IMR-90 (cell line): ENCODE measurements around the gene GPR173. TPM values are rescaled to one million over a fixed set of nuclear protein-coding genes. Genes with fewer than 3 reads are reported as not detected.

Source experiments
- ATAC-seq: fragments of 200-7000 bp; cut with Tn5 transposase; 2 replicates; pipeline ENCODE4 v1.9.1; 2020; ENCODE audit warnings: low read depth, mild to moderate bottlenecking, moderate library complexity
- BruUV-seq: library from RNA; stranded (reverse); fragments of 400-500 nt; replicated peaks from 2 replicates; lab custom pipeline; 2021; lab: Mats Ljungman, UMichigan
- CTCF ChIA-PET: fragments of 300-600 bp; formaldehyde crosslinking; extraction: SDS; loops from one replicate; lab custom pipeline; 2021; ENCODE audit warnings: antibody characterized with exemption; lab: Yijun Ruan, JAX
- POLR2A ChIA-PET: fragments of 300-600 bp; sonication (Branson Sonifier 250); formaldehyde crosslinking; loops from one replicate; lab custom pipeline; 2022; ENCODE audit warnings: antibody characterized with exemption; ENCODE audit not compliant: unreplicated experiment; lab: Charles Lee
- DNase-seq: peaks from one replicate; pipeline ENCODE4 v3.0.0; 2013
- H2AFZ ChIP-seq: replicated peaks from 2 replicates; pipeline ENCODE3; 2013; ENCODE audit warnings: low read length, mild to moderate bottlenecking; ENCODE audit not compliant: poor library complexity
- H2AK5ac ChIP-seq: 2 replicates; pipeline ENCODE4 v1.6.1; 2013; ENCODE audit warnings: low read depth, low read length, inconsistent platforms
- H2AK9ac ChIP-seq: replicated peaks from 2 replicates; pipeline ENCODE3; 2013; ENCODE audit warnings: mild to moderate bottlenecking, low read depth, low read length, moderate library complexity; ENCODE audit not compliant: poor library complexity
- H2BK120ac ChIP-seq: 2 replicates; pipeline ENCODE4 v1.6.1; 2013; ENCODE audit warnings: low read depth, low read length, inconsistent platforms
- H2BK15ac ChIP-seq: 3 replicates; pipeline ENCODE4 v1.6.1; 2013; ENCODE audit warnings: low read depth, low read length, inconsistent platforms
- H2BK20ac ChIP-seq: 2 replicates; pipeline ENCODE4 v1.6.1; 2013; ENCODE audit warnings: low read depth, mild to moderate bottlenecking, inconsistent platforms, low read length, moderate library complexity
- H2BK5ac ChIP-seq: 2 replicates; pipeline ENCODE4 v1.6.1; 2013; ENCODE audit warnings: mild to moderate bottlenecking, low read depth, low read length, inconsistent platforms; ENCODE audit not compliant: poor library complexity, severe bottlenecking
- H3K14ac ChIP-seq: replicated peaks from 2 replicates; pipeline ENCODE4 v1.6.1; 2013; ENCODE audit warnings: low read depth, low read length, inconsistent platforms
- H3K18ac ChIP-seq: 2 replicates; pipeline ENCODE4 v1.6.1; 2013; ENCODE audit warnings: low read depth, low read length, control low read depth
- H3K23ac ChIP-seq: 2 replicates; pipeline ENCODE4 v1.6.1; 2013; ENCODE audit warnings: low read depth, low read length, inconsistent platforms
- H3K27ac ChIP-seq: 2 replicates; pipeline ENCODE4 v1.5.1; 2013; ENCODE audit warnings: mild to moderate bottlenecking, control low read depth, low read length; ENCODE audit not compliant: insufficient read depth
- H3K27me3 ChIP-seq: 2 replicates; pipeline ENCODE4 v1.6.1; 2013; ENCODE audit warnings: low read length; ENCODE audit not compliant: control insufficient read depth, insufficient read depth
- H3K36me3 ChIP-seq: 2 replicates; pipeline ENCODE4 v1.6.1; 2013; ENCODE audit warnings: low read length, mixed read lengths; ENCODE audit not compliant: control insufficient read depth, insufficient read depth
- H3K4ac ChIP-seq: 2 replicates; pipeline ENCODE4 v1.6.1; 2013; ENCODE audit warnings: low read depth, low read length, inconsistent platforms
- H3K4me1 ChIP-seq: 2 replicates; pipeline ENCODE4 v1.6.1; 2013; ENCODE audit warnings: low read length, mixed read lengths; ENCODE audit not compliant: control insufficient read depth, insufficient read depth
- H3K4me2 ChIP-seq: 2 replicates; pipeline ENCODE4 v1.6.1; 2013; ENCODE audit warnings: low read depth, mild to moderate bottlenecking, control low read depth, low read length, moderate library complexity
- H3K4me3 ChIP-seq: 2 replicates; pipeline ENCODE4 v1.5.1; 2013; ENCODE audit warnings: low read depth, mild to moderate bottlenecking, control low read depth, low read length, moderate library complexity; ENCODE audit not compliant: insufficient read depth
- H3K56ac ChIP-seq: 2 replicates; pipeline ENCODE4 v1.6.1; 2013; ENCODE audit warnings: low read length, inconsistent platforms; ENCODE audit not compliant: insufficient read depth; ENCODE audit errors: extremely low read depth
- H3K79me1 ChIP-seq, 2 experiments: 2 replicates each; pipeline ENCODE4 v1.6.1; 2013; ENCODE audit warnings: low read length in 2 of 2, inconsistent platforms in 1 of 2, low read depth in 1 of 2
- H3K9ac ChIP-seq: 2 replicates; pipeline ENCODE4 v1.6.1; 2013; ENCODE audit warnings: low read depth, low read length, control low read depth
- H3K9me1 ChIP-seq: 2 replicates; pipeline ENCODE4 v1.6.1; 2013; ENCODE audit warnings: low read length, inconsistent platforms; ENCODE audit not compliant: insufficient read depth
- H3K9me3 ChIP-seq: 2 replicates; pipeline ENCODE4 v1.6.1; 2013; ENCODE audit warnings: low read length; ENCODE audit not compliant: control insufficient read depth, insufficient read depth
- H4K20me1 ChIP-seq: 2 replicates; pipeline ENCODE4 v1.6.1; 2013; ENCODE audit warnings: low read length, inconsistent platforms; ENCODE audit not compliant: insufficient read depth
- H4K5ac ChIP-seq: 2 replicates; pipeline ENCODE4 v1.6.1; 2013; ENCODE audit warnings: mild to moderate bottlenecking, low read depth, low read length, control low read depth
- H4K8ac ChIP-seq, 2 experiments: 2 replicates each; pipeline ENCODE4 v1.6.1; 2013; ENCODE audit warnings: low read depth in 2 of 2, low read length in 2 of 2, control low read depth in 1 of 2, inconsistent platforms in 1 of 2
- H4K91ac ChIP-seq: 2 replicates; pipeline ENCODE4 v1.6.1; 2013; ENCODE audit warnings: low read depth, low read length, inconsistent platforms; ENCODE audit not compliant: insufficient read depth
- BHLHE40 ChIP-seq: fragments of 150-350 bp; IDR thresholded peaks from 2 replicates; pipeline ENCODE4 v1.6.1; 2016; ENCODE audit warnings: mild to moderate bottlenecking, low read depth, low read length
- CEBPB ChIP-seq: IDR thresholded peaks from 2 replicates; pipeline ENCODE4 v1.6.1; 2012; ENCODE audit warnings: low read depth, low read length, improper control_type of control experiment
- MAZ ChIP-seq: IDR thresholded peaks from 2 replicates; pipeline ENCODE4 v1.6.1; 2012; ENCODE audit warnings: low read depth, mild to moderate bottlenecking, low read length, improper control_type of control experiment, moderate library complexity, borderline replicate concordance
- NFE2L2 ChIP-seq: fragments of 150-350 bp; IDR thresholded peaks from 2 replicates; pipeline ENCODE4 v1.6.1; 2016; ENCODE audit warnings: low read depth, mild to moderate bottlenecking, low read length
- POLR2A ChIP-seq: IDR thresholded peaks from 2 replicates; pipeline ENCODE4 v1.6.1; 2012; ENCODE audit warnings: mild to moderate bottlenecking, low read depth, low read length
- RCOR1 ChIP-seq: IDR thresholded peaks from 2 replicates; pipeline ENCODE4 v1.6.1; 2012; ENCODE audit warnings: mild to moderate bottlenecking, low read length, improper control_type of control experiment; ENCODE audit not compliant: insufficient replicate concordance
- RFX5 ChIP-seq: IDR thresholded peaks from 2 replicates; pipeline ENCODE4 v1.8.0; 2012; ENCODE audit warnings: low read depth, mild to moderate bottlenecking, low read length, moderate library complexity
- WGBS, 2 experiments: methylation state at CpG; one replicate each; pipeline versions ENCODE4 v1.1.5 to v1.1.7; 2013; ENCODE audit warnings: missing lambda C conversion rate in 2 of 2; ENCODE audit not compliant: insufficient read length in 1 of 2; ENCODE audit errors: extremely low coverage in 2 of 2; 5-methylcytosine and 5-hydroxymethylcytosine counted together
- dilution Hi-C: fragments of 300-500 bp; cut with HindIII; formaldehyde crosslinking; loops from one replicate; pipeline ENCODE4 v1.14.3; 2018; ENCODE audit warnings: low sequenced_read_pairs; ENCODE audit not compliant: unreplicated experiment
- in situ Hi-C: fragments of 300-500 bp; cut with MboI; formaldehyde crosslinking; loops from 3 replicates; pipeline ENCODE4 v1.14.3; 2019; ENCODE audit warnings: low sequenced_read_pairs, inconsistent platforms, mixed read lengths
- intact Hi-C: fragments of 100-400 bp; cut with micrococcal nuclease; formaldehyde crosslinking; loops from 2 replicates; pipeline ENCODE4 v1.10.0; 2022
- polyA plus RNA-seq, 3 experiments: library from polyadenylated mRNA; depleted of rRNA; stranded (reverse); fragments of >200 nt; gene quantifications; 2 replicates each; pipeline ENCODE4 v1.2.3, GENCODE V29; 2012; ENCODE audit warnings: low replicate concordance in 1 of 3
- total RNA-seq: library from RNA; depleted of rRNA; stranded (reverse); fragments of >200 nt; gene quantifications from 2 replicates; pipeline ENCODE4 v1.2.3, GENCODE V29; 2012

GPR173 gene
- total and polyA plus RNA-seq, 2 of the 4 experiments (the other 2 are of a cell fraction), result 0.90 to 6.1 TPM

DNA sequence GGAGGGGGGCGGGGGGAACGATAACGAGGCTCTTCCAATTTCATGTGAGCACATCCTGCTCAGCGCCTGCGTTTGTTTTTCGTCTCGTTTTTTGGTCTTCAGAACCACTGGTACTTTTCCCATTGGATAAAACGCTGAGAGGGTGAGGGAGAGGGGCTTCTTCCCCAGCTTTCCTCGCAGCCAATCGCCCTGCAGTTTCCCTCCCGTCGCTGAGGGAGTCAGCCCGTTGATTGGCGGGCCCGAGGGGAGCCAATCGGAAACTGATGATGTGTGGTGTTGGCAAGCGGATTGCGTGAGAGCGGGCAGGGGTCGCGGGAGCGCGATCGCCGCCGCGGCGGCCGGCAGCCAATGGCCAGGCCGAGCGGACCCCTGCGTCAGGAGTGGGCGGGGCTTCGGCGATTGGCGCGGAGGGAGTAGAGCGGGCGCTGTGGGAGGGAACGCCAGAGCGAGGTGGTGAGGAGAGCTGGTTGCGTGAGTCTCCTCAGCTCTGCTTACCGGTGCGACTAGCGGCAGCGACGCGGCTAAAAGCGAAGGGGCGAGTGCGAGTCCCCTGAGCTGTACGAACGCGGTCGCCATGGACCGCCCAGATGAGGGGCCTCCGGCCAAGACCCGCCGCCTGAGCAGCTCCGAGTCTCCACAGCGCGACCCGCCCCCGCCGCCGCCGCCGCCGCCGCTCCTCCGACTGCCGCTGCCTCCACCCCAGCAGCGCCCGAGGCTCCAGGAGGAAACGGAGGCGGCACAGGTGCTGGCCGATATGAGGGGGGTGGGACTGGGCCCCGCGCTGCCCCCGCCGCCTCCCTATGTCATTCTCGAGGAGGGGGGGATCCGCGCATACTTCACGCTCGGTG, 33.6 kb downstream of the GPR173 start, which contains the start of gene TSPYL2:
Gene TSPYL2 (plus strand): TSS at position 443 of the 848 bp plus-strand sequence. CDS start 132 bp downstream, at position 575.
- H3K4me3 ChIP-seq, result peak within 1 kb of the TSS; percentile 76
- no peak within 1 kb of the TSS for H2BK15ac ChIP-seq
- H2AK5ac ChIP-seq, result peak within 1 kb of the TSS; percentile 70; the same call in 1 of the 2 replicates
- no peak within 1 kb of the TSS for H2BK20ac ChIP-seq
- peak within 1 kb of the TSS; percentile 56; the same call in 1 of the 2 replicates for H3K23ac ChIP-seq
- no peaks in the 10 kb centered on the region; the same call in 1 of the 2 replicates for H3K27me3 ChIP-seq
- intact Hi-C loops, result no loop called here
- peak within 1 kb of the TSS; percentile 43 to 72; a peak in 2 of 4 replicates for H4K8ac ChIP-seq
- ChIA-PET POLR2A (interaction anchor here (0.6 kb wide), 1 partner anchor 48 kb away, joined by 3 read pairs; no protein-coding TSS in a partner anchor), CTCF (no interaction called here)
- 0 out of 2 replicates have a peak within 1 kb of the TSS, but pooled peaks have one; percentile 38 for H4K91ac ChIP-seq
- peak; percentile 92 for ATAC-seq
- in situ Hi-C loops, result no loop called here
- H3K4ac ChIP-seq, result no peak within 1 kb of the TSS; the same call in 1 of the 2 replicates
- TSS peak; percentile 46 for BruUV-seq
- peaks cover 6% of the 10 kb centered on the region for H3K9me1 ChIP-seq
- H3K9ac ChIP-seq, result peak within 1 kb of the TSS; percentile 61
- H3K18ac ChIP-seq, result no peak within 1 kb of the TSS
- peak within 1 kb of the TSS; percentile 55 for H3K27ac ChIP-seq
- no peak within 1 kb of the TSS for H4K5ac ChIP-seq
- DNase-seq, result peak; percentile 96
- TF ChIP-seq POLR2A, result peak; percentile 99
- peak; percentile 45; the same call in 1 of the 2 replicates for TF ChIP-seq CEBPB
- no peak for TF ChIP-seq RCOR1
- peak; percentile 5; the same call in 1 of the 2 replicates for TF ChIP-seq MAZ
- TF ChIP-seq BHLHE40, result no peak
- peak; percentile 93 for TF ChIP-seq RFX5
- 0 out of 2 replicates have a peak, but pooled peaks have one; percentile 23 for TF ChIP-seq NFE2L2
- H2BK5ac ChIP-seq, result peak within 1 kb of the TSS; percentile 33
- H3K14ac ChIP-seq, result peak within 1 kb of the TSS; percentile 60; the same call in 1 of the 2 replicates
- H4K20me1 ChIP-seq, result peaks cover 29% of the 10 kb centered on the region
- H3K4me1 ChIP-seq, result peaks cover 3% of the 10 kb centered on the region; the same call in 1 of the 2 replicates
- 36% methylated on average over 44 of the region's 86 CpGs; no CpG with 5 or more reads in 1 of the 2 experiments for WGBS, 2 experiments
- no peak within 1 kb of the TSS for H3K56ac ChIP-seq
- peak within 1 kb of the TSS; percentile 80 for H3K4me2 ChIP-seq
- H2AFZ ChIP-seq, result peak within 1 kb of the TSS; percentile 84
- H2BK120ac ChIP-seq, result no peak within 1 kb of the TSS
- dilution Hi-C loops, result no loop called here
- peak within 1 kb of the TSS; percentile 66 for H2AK9ac ChIP-seq
- H3K9me3 ChIP-seq, result no peaks in the 10 kb centered on the region
- peaks cover 27% of the 10 kb centered on the region for H3K36me3 ChIP-seq
- peaks cover 8 to 39% of the 10 kb centered on the region in 2 experiments; a peak in 2 of 4 replicates for H3K79me1 ChIP-seq
